Kidney epithelial cell (primary cell): ENCODE results near the gene CD48. TPM values are rescaled to one million over a fixed set of nuclear protein-coding genes. Genes with fewer than 3 reads are reported as not detected.

Experiments used
- DNase-seq: peaks from one replicate; pipeline ENCODE4 v3.0.0-alpha.2; 2010; ENCODE audit warnings: low read depth
- H3K27me3 ChIP-seq: 2 replicates; pipeline ENCODE4 v1.6.0; 2011; ENCODE audit warnings: low read length; ENCODE audit not compliant: control insufficient read depth, insufficient read depth
- H3K36me3 ChIP-seq: 2 replicates; pipeline ENCODE4 v1.5.1; 2011; ENCODE audit warnings: low read length; ENCODE audit not compliant: control insufficient read depth, insufficient read depth
- H3K4me3 ChIP-seq: 2 replicates; pipeline ENCODE4 v1.5.1; 2011; ENCODE audit warnings: low read depth, mild to moderate bottlenecking, control low read depth, low read length
- CTCF ChIP-seq: IDR thresholded peaks from 2 replicates; pipeline ENCODE4 v1.5.1; 2011; ENCODE audit warnings: mild to moderate bottlenecking, moderate library complexity, low read length, control low read depth, inconsistent platforms; ENCODE audit not compliant: insufficient read depth, poor library complexity, severe bottlenecking
- total RNA-seq: library from RNA; depleted of rRNA; stranded (reverse); fragments of >200 nt; gene quantifications from 2 replicates; pipeline ENCODE4 v1.2.3, GENCODE V29; 2015

The CD48 gene
- total RNA-seq, 1 donor from 2014 or later, result not detected

GRCh38 chr1:160662910-160663309, 48.7 kb downstream of the CD48 start:
- H3K4me3 ChIP-seq, result no peak overlapping the region
- H3K36me3 ChIP-seq, result no peaks in the 10 kb centered on the region
- DNase-seq, result no peak
- H3K27me3 ChIP-seq, result no peaks in the 10 kb centered on the region
- TF ChIP-seq CTCF, result no peak

GRCh38 chr1:160659566-160659965, 52.1 kb downstream of the CD48 start:
- no peaks in the 10 kb centered on the region for H3K27me3 ChIP-seq
- no peak overlapping the region for H3K4me3 ChIP-seq
- DNase-seq, result no peak
- no peak for TF ChIP-seq CTCF
- no peaks in the 10 kb centered on the region for H3K36me3 ChIP-seq

GRCh38 chr1:160658814-160659193, 52.8 kb downstream of the CD48 start:
- H3K27me3 ChIP-seq, result no peaks in the 10 kb centered on the region
- no peaks in the 10 kb centered on the region for H3K36me3 ChIP-seq
- no peak for DNase-seq
- no peak overlapping the region for H3K4me3 ChIP-seq
- no peak for TF ChIP-seq CTCF

GRCh38 chr1:160658162-160658813, 53.3 kb downstream of the CD48 start:
- no peaks in the 10 kb centered on the region for H3K27me3 ChIP-seq
- no peak overlapping the region for H3K4me3 ChIP-seq
- no peaks in the 10 kb centered on the region for H3K36me3 ChIP-seq
- no peak for DNase-seq
- TF ChIP-seq CTCF, result no peak

GRCh38 chr1:160657250-160657781, 54.3 kb downstream of the CD48 start:
- Histone ChIP-seq H3K4me3 (no peak overlapping the region), H3K27me3 (no peaks in the 10 kb centered on the region), H3K36me3 (no peaks in the 10 kb centered on the region)
- DNase-seq, result no peak
- TF ChIP-seq CTCF, result no peak

- no peak for TF ChIP-seq CTCF
- Histone ChIP-seq H3K27me3 (no peaks in the 10 kb centered on the region), H3K36me3 (no peaks in the 10 kb centered on the region), H3K4me3 (no peak overlapping the region)
- DNase-seq, result no peak
Measured at GRCh38 chr1:160656737-160657136, 54.9 kb downstream of the CD48 start.
